NCI-H510A (cell line): ENCODE measurements around the gene SPDYE4.

Experiments
- DNase-seq: peaks from one replicate; lab custom pipeline; 2025; lab: John Stamatoyannopoulos, UW

SPDYE4 gene

GRCh38 chr17:8741366-8741765 lies 17.0 kb downstream of the SPDYE4 start:
- DNase-seq: no peak

- no peak for DNase-seq
Measured at GRCh38 chr17:8740486-8740885, 17.9 kb downstream of the SPDYE4 start.

GRCh38 chr17:8739097-8739496 lies 19.2 kb downstream of the SPDYE4 start:
- DNase-seq: no peak

DNA sequence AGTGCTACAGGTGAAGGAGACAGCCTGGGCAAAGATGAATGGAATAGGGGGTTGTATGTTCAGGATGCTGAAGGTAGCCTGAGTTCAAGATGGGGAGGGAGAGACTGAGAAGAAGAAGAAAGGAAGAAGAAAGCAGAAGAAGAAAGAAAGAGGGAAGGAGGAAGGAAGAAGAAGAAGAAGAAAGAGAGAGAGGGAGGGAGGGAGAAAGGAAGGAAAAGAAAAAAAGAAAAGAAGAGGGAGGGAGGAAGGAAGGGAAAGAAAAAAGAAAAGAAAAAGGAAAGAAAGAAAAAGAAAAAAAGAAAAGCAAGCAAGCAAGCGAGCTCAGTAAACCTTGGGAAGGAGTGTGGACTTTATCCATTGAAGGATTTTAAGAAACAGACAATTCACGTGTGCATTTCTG lies 21.6 kb downstream of the SPDYE4 start:
- DNase-seq: no peak

GRCh38 chr17:8736362-8736761 lies 22.0 kb downstream of the SPDYE4 start:
- DNase-seq: no peak

GRCh38 chr17:8735336-8735939 lies 22.9 kb downstream of the SPDYE4 start:
- no peak for DNase-seq

DNA sequence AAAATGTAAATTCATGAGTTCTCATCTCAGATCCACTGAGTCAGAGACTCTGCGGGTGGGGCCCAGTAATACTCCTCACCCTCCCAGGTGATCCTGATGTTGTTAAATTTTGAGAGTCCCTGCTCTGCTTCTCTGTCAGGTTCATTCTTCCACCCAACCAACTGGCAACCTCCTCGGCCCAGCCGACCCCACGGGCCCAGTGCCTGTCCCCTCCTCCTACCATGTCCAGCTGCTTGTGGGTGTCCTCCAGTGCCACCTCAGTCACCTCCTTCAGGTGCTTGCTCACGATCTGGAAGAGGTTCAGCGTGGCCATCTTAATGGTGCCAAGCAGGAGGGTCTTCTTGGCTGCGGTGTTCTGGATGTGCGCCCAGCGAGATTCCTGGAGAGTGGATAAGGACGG lies 23.5 kb downstream of the SPDYE4 start:
- DNase-seq: no peak

- DNase-seq: no peak
Measured at GRCh38 chr17:8732406-8733085, 25.8 kb downstream of the SPDYE4 start.

DNA sequence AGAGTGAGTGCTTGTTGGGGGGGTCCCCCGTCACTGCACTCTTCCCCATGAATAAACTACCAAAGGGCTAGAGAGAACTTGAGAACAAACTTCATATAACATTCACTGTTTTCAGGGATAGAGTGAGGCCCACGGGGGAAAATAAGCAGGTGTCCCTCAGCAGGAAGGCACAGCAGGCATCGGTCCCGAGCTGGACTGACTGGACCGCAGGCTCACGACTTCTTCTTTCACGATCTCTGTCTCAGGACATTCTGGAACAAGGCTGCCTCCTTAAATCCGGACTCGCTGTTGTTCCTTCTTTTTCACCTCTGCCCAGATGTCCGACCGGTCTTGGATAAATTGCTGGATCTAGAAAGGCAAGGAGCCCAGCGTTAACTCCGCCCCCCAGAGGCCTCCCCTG lies 28.5 kb downstream of the SPDYE4 start:
- DNase-seq: no peak

- DNase-seq: no peak
Measured at GRCh38 chr17:8729421-8729820, 28.9 kb downstream of the SPDYE4 start.

DNA sequence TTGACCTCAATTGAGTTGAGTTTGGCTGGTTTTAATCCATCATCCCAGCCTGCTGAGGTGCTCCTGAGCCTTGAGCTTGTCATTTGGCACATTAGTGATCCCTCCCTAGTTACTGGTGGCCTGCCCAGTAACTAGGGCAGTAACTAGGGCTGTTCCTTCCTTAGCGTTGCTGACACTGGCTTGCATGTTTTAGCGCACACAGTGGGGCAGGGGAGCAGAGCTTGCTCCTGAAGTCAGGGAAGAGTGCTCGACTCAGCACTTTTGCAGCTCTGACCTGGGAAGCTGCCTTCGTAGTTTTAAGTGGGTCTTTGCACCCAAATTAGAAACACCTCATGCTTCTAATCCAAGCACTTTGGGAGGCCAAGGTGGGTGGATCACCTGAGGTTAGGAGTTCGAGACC lies 29.4 kb downstream of the SPDYE4 start:
- DNase-seq: no peak

DNA sequence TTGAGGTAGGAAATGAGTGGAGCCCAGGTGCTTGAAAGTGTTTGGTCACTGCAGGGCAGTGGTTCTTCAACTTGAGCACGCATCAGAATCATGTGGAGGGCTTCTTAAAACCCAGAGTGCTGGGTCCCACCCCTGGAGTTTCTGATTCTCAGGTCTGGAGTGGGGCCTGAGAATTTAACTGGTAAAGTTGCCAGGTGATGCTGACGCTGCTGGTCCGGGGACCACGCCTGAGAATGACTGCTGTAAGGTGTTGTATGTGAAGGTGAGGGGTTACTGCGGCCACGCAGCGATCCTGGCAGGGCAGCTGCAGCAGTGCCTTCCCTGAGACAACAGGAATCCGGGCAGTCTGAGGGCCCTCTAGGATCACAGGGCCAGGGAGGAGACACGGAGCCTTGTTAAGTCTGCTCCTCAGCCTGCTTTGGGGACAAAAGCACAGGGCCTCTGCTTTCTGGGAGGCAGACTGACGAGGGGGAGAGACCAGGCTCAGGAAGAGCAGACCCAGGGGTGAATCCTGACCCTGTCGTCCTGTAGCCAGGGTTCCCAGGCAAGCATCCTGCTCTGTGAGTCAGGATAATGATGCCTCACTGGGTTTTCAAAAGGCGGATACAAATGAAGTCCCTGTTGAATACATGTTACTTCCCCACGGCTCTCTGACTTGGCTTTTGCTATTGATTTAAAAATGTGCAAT lies 30.0 kb downstream of the SPDYE4 start:
- DNase-seq: no peak

- DNase-seq: no peak
Measured at GRCh38 chr17:8726941-8727555, 31.3 kb downstream of the SPDYE4 start.

GRCh38 chr17:8725881-8726876 lies 32.2 kb downstream of the SPDYE4 start:
- no peak for DNase-seq

DNA sequence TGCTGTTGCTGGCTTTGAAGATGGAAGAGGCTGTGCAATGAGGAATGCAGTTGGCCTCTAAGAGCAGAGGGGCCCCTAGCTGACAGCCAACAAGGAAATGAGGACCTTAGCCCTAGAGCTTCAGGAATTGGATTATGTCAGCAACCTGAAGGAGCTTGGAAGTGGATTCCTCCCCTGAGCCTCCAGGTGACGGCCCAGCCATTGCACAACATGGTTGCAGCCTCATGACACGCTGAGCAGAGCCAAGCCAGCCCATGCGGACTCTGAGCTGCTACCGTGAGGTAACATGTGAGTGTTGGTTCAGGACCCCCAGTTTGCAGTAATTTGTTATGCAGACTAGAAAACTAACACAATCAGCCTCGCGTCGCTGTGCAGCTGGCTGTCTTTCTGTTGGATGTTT lies 33.9 kb downstream of the SPDYE4 start:
- no peak for DNase-seq

- no peak for DNase-seq
Measured at GRCh38 chr17:8720596-8720995, 37.8 kb downstream of the SPDYE4 start.

DNA sequence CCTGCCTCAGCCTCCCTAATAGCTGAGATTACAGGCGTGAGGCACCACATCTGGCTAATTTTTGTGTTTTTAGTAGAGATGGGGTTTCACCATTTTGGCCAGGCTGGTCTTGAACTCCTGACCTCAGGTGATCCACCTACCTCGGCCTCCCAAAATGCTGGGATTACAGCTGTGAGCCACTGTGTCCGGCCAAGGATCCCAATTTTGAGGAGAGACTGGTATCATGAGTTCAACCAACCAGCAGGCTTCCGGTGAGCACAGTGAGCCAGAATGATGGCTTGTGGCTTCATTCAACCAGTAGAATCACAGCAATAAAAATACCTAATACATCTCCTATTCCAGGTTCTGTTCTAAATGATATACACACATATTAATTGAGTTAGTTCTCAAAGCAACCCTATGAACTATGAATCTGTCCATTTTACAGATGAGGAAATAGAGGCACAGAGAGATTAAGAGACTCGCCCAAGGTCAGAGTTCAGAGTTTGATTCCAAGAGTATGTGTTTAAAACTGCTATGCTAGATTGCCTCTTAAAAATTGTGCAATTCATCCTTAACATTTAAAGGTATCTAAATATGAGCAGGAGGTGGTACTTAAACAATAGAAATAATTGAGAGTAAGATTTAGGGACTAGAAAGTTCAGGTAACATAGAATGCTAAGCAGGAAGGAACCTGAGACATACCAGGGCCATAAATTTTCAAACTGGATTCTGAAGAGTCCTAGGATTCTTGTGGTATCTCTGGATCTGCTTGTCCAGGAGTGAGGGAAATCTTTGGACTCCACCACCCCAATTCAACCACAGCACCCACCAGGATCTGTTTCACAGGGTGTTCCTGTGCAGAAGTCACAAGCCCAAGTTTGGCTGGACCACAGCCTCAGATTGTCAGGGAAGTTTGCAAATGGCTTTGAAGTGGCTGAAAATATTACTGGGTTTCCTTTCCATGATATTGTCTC lies 38.8 kb downstream of the SPDYE4 start:
- no peak for DNase-seq

GRCh38 chr17:8718001-8718563 lies 40.3 kb downstream of the SPDYE4 start:
- no peak for DNase-seq

- DNase-seq: no peak
Measured at GRCh38 chr17:8713878-8714277, 44.5 kb downstream of the SPDYE4 start.

DNA sequence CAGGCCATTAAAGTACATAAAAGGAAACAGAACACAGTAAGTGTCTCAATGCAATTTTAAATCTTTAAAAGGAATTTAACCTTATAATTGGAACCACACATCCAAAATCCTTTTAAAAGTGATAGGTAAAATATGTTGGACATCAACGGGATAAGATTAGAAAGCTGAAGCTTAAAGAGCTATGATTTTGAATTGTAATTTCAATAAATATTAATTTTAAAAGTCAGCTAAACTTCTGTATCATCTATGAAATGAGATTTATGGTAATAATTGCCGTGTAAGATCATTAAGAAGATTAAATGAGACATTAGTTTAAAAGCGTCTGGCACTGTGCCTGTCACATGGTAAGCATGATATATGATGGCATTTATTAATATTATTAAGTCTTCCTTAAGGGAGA lies 45.0 kb downstream of the SPDYE4 start:
- no peak for DNase-seq
